Hematopoietic multipotent progenitor cell treated with erythropoietin and hydrocortisone succinate and interleukin-3 and kit ligand, for 6 days (in vitro differentiated cells): ENCODE measurements around the gene UPB1.

ENCODE experiments used
- DNase-seq: peaks from one replicate; pipeline ENCODE4 v3.0.0-alpha.2; 2015

UPB1 gene

GRCh38 chr22:24567668-24568067 lies 72.5 kb downstream of the UPB1 start:
- no peak for DNase-seq

DNA sequence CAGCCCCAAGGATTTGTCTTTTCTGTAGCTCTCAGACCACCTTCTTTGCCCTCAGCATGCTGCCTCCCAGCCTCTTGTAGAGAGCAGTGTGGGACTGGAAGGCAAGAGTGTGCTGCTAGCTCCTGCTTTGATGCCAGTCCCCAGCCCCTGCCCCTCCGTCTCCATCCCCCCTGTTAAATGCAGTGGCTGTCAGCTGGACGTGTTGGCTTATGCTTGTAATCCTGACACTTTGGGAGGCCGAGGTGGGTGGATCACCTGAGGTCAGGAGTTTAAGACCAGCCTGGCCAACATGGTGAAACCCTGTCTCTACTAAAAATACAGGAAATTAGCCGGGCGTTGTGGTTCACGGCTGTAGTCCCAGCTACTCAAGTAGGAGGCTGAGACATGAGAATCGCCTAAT lies 76.1 kb downstream of the UPB1 start:
- no peak for DNase-seq

DNA sequence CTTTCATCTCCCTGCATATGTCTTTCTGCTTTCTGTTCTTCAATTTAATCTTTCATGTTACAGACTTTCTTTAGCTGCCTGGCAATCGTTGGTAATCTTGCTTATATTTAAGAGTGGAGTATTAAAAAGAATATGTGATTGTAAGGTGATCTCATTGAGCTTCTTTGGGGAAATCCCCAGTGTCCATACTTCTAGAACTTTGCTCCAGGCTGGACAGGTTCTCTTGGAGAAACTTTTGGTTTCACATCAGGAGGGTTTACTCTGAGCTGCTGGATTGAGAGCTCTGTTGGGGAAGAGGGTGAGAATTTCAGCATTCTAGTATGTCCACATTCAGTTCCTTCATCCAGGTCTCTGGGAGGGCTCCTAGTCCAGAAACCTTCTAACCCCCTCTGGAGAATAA lies 81.6 kb downstream of the UPB1 start:
- DNase-seq: no peak
